ENCODE data around the gene SEL1L2.

DNA sequence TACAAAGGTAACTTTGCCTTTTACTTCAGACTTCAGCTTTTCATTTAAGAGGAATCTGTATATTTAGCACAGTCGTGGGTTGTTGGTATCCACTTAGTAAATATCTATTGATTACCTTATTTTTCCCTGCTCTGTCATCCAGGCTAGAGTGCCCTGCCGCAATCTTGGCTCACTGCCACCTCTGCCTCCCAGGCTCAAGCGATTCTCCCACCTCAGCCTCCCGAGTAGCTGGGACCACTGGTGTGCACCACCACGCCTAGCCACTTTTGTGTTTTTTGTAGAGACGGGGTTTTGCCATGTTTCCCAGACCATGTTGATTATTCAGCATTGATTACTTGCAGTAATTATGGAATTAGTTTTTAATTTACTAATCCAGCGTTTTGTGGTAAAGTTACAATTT is 46.2 kb upstream of the SEL1L2 start:
- TF ChIP-seq, protein P1, sequence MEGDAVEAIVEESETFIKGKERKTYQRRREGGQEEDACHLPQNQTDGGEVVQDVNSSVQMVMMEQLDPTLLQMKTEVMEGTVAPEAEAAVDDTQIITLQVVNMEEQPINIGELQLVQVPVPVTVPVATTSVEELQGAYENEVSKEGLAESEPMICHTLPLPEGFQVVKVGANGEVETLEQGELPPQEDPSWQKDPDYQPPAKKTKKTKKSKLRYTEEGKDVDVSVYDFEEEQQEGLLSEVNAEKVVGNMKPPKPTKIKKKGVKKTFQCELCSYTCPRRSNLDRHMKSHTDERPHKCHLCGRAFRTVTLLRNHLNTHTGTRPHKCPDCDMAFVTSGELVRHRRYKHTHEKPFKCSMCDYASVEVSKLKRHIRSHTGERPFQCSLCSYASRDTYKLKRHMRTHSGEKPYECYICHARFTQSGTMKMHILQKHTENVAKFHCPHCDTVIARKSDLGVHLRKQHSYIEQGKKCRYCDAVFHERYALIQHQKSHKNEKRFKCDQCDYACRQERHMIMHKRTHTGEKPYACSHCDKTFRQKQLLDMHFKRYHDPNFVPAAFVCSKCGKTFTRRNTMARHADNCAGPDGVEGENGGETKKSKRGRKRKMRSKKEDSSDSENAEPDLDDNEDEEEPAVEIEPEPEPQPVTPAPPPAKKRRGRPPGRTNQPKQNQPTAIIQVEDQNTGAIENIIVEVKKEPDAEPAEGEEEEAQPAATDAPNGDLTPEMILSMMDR (IDR thresholded peaks at IDR 0.05), result no peak
- no peak for TF ChIP-seq POLR2A (IDR thresholded peaks at IDR 0.05)

Measured in vagina (tissue), 2 donors.